Measurements from ENCODE around the gene MLLT10. TPM values are rescaled to one million over a fixed set of nuclear protein-coding genes. Genes with fewer than 3 reads are reported as not detected.
"Not testable (repeated sequence)": the region's sequence is repeated elsewhere in the genome, so short reads cannot be mapped to it uniquely, and the experiment has no call there.

The MLLT10 gene
- polyA plus RNA-seq, 12 donors = 26.3 to 48.2 (median 29.8) TPM; not detected in 1

DNA sequence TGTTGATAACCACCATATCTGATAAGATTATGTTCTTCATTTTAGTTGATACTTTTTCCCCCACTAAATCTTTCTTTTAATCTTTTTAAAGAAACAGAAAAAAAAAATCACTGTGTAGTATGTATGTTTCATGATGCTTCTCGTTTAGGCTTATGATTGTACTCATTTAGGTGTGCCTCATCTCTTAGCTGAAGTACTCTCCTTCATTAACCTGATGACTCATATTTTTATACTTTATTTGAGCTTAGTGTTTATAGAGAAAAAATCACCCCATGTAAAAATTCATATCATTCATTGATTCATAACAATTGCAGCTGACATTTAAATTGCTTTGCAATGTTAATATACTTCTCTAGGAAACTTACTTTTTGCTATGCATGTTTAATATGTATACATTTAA, 158.9 kb downstream of the MLLT10 start:
- DNase-seq = no peak

DNA sequence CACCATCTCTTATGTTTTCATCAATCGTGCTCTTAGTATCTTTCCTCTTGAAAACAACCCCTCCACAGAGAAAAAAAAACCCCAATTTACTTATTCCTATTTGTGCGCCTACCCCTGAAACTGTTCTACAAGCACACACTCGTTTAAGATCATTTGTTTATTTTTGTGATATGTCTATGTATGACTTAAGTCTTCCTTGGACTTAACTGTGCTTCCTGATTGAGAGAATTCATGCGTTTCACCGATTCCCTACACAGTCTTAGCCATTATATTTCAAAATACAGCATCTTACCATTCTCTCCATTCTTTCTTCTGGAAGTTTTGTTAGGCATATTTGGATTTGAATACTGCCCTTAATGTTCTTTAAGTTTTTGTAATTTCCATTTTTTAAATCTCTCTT, 159.4 kb downstream of the MLLT10 start:
- no peak for DNase-seq

DNA sequence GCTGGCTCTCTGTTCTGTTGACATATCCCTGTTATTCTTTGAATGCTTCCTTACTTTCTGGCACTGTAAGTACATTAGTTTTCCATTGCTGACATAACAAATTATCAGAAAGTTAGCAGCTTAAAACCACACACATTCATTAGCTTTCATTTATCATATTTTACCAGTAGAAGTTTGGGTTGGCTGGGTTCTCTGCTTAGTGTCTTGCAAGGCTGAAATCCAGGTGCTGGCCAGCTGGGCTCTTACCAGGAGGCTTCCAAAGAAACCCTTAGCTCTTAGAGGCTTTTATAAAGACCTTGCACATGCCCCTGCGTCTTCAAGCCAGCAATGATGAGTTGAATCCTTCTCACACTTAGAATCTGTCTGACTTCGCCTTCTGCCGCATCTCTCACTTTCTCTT, 160.6 kb downstream of the MLLT10 start:
- DNase-seq = no peak

DNA sequence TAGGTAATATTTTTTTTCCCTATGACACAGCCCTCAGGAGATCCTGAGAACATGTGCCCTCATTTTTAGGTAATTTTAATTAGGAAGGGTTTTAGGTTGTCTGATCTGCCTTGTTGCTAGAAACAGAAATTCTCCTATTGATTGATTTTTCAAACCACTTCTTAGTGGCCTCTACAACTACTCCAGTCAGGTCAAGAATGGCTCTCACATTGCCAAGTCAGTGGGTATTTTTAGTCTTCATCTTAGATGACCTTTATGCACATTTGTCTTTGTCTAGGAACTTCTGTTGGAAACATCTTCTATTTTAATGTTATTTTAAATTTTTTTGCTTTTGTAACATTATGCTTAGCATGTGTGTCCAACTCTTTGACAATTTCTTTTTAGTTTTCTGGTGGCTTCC, 162.3 kb downstream of the MLLT10 start:
- no peak for DNase-seq

DNA sequence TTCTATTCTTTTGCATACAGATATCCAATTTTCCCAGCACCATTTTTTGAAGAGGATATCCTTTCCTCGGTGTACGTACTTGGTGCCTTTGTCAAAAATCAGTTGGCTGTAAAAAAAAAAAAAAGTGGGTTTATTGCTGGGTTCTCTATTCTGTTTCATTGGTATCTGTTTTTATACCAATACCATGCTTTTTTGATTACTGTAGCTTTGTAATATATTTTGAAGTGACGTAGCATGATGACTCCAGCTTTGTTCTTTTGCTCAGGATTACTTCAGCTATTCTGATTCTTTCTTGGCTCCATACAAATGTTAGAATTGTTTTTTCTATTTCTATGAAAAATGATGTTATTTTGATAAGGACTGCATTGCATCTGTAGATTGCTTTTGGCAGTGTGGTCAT, 165.5 kb downstream of the MLLT10 start:
- no peak for DNase-seq

DNA sequence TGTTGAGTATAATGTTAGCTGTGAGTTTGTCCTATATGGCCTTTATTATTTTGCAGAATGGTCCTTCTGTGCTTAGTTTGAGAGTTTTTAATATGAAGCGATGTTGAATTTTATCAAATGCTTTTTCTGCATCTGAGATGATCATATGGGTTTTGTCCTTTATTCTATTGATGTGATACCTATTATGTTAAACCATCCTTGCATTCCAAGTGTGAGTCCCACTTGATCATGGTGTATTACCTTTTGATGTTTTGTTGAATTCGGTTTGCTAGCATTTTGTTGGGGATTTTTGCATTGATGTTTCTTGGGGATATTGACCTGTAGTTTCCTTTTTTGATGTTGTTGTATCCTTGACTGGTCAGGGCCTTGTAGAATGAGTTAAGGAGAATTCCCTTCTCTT, 166.4 kb downstream of the MLLT10 start:
- DNase-seq = no peak

DNA sequence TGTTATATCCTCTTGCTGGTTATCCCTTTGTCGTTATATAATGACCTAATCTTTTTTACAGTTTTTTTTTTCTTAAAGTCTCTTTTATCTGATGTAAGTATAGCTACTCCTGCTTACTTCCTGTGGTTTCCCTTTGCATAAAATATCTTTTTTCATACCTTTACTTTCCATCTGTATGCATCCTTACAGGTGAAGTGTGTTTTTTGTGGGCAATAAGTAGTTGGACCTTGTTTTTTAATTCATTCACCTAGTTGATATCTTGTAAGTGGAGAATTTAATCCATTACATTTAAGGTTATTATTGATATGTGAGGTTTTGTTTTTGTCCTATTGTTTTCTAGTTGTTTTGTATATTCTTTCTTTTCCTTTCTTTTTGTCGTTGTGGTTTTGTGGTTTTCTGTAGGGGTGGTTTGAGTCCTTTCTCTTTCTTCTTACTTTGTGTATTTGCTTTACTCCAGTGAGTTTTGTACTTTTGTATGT, 168.6 kb downstream of the MLLT10 start:
- DNase-seq = no peak

DNA sequence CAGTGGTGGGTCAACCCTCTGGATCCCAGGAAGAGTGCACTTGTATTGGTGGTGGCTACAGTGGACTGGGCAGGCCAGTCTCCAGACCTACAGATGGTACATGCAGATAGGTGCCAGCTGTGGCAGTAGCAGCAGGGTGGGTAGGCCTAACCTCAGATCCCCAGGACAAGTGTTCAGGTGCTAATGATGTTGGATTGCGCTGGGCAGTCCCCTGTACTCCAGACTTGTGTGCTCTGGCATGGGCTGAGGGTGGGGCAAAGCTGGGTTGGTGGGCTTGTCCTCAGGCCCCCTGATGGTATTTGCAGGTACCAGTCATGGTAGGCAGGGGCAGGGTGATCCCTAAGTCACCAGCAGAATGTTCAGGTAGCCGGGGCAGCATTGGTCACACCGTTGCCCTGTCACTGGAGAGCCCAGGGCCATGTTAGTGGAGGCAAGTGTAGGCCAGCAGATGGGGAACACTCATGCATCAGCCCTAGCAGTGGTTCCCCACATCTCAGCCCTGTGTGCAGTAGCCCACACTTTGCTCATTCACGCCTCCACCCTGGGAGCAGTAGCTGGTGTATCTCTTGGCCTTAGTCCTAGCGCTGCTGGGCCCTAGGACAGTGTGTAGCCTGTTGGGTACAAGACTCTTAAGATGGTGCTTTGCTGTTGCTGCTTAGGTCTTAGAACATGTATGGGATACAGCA, 171.3 kb downstream of the MLLT10 start:
- DNase-seq = no peak

DNA sequence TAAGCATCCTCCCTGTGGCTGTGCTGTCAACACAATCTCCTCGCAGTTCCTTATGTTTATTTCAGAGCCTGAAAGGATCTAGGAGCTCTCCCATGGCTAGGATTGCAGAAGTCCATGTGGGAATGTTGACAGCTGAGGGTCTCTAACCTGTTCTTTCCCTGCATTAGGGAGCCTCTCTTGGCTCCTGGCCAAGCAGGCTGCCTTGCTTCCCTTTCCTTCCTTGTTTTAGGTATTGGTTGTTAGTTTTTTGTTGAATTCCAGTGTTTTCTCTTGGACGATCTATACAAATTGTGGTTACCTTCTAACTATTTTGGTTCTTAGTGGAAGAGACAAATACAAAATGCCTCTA, 171.8 kb downstream of the MLLT10 start:
- no peak for DNase-seq

DNA sequence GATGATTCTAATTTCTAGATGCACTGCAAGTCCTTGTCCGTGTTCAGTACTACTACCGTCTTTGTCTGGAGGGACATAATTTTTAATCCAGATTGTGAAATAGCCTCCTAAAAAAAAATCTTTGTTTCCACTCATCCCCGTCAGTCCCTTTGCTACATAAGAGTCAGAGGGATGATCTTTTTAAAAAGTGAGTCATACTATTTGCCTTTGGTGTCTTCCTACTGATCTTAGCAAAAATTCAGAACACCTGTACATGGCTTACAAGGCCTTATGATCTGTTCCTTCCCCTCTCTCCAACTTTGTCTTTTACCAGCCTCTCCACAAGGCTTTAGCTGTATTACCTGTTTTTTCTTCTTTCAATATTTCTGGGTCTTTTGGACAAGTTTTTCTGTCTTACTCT, 173.5 kb downstream of the MLLT10 start:
- DNase-seq = no peak

DNA sequence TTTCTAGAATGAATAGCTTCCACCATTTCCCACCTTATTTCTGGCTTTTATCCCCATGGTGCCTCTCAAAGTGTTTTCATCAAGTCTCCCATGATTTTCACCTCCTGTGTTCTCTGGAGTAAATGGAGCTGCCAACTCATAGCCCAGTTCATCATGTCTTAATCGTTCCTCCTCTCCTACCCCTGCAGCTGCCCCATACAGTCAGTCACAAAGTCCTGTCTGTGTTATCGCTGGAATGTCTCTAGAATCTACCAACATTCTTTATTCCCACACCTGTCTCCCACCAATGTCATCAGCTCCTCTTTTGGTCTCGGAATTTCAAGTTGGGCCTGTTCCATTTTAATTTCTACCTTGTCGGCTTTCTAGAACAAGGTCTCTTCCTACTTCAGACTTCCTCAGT, 178.9 kb downstream of the MLLT10 start:
- DNase-seq = no peak

DNA sequence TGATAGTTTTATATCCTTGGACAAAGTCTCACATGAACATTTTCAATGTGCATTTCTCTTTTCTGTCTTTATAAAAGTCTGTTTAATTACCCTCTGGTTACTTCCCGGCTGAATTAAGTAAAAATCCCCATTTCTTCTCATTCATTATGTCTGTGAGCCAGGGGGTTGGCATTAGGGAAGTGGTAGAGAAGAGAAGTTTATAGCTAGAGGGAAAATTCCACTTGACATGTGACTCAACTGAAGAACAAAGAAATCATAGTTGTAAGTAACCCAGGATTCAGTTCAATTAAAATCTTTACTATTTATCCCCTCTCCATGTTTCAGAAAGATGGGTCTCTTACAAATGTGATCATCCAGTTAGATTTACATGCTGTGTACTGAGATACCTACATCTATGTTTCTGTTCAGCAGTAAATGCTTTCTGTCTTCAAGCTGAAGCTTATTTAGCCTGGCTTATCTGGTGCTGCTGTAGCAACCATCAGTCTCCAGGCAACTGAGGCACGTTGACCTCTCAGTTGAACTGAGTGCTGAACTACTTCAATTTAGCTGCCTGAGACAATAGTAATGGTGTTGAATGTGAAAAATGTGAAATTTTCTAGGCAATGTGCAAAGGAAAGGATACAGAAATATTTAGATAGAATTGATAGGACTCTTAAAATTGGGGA, 181.6 kb downstream of the MLLT10 start:
- no peak for DNase-seq

DNA sequence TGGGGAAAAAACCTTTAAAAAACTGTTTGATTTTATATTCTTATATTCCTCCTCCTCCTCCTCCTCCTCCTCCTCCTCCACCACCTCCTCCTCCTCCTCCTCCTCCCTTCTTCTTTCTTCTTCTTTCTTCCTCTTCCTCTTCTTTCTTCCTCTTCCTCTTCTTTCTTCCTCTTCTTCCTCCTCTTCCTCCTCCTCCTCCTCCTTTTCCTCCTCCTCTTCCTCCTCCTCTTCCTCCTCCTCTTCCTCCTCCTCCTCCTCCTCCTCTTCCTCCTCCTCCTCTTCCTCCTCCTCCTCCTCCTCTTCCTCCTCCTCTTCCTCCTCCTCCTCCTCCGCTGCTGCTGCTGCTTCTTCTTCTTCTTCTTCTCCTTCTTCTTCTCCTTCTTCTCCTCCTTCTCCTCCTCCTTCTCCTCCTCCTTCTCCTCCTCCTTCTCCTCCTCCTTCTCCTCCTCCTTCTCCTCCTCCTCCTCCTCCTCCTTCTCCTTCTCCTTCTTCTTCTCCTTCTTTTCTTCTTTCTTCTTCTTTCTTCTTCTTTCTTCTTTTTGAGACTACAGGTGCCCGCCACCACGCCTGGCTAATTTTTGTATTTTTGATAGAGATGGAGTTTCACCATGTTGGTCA, 183.5 kb downstream of the MLLT10 start:
- DNase-seq = not testable (repeated sequence)

DNA sequence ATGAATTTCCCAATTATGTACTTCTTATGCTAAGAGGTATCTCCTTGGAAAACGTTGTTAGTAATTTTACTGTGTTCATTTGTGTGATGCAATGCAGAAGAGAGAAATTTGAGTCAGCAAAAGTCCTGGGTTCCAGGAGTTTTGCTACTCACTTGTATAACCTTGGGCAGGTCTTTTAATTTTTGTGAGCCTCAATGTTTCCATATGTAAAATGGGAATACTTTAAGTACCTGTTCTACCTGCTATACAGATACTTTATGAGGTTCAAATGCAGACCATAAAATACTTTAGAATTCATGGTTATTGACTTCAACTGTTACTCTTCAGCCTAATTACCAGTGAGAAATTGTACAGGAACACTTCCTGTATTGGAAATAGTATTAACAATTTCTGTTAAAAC, 185.5 kb downstream of the MLLT10 start:
- no peak for DNase-seq

DNA sequence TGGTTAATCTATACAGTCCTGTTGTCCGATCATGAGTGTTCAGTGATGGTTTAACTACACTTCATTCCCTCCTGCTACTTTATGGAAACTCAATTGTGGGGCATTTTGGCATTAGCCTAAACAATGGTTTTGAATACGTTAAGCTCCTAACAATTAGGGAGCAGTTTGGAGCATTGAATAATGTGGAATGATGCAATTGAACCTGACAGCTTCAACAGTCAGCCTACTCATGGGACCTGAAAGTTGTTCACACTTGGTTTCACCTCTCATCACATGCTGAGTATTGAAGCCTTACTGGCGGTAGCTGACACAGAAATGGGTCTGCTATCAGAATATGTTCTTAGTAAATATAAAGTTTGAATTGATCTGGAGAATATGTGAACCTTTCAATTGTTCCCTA, 186.1 kb downstream of the MLLT10 start:
- DNase-seq = no peak

DNA sequence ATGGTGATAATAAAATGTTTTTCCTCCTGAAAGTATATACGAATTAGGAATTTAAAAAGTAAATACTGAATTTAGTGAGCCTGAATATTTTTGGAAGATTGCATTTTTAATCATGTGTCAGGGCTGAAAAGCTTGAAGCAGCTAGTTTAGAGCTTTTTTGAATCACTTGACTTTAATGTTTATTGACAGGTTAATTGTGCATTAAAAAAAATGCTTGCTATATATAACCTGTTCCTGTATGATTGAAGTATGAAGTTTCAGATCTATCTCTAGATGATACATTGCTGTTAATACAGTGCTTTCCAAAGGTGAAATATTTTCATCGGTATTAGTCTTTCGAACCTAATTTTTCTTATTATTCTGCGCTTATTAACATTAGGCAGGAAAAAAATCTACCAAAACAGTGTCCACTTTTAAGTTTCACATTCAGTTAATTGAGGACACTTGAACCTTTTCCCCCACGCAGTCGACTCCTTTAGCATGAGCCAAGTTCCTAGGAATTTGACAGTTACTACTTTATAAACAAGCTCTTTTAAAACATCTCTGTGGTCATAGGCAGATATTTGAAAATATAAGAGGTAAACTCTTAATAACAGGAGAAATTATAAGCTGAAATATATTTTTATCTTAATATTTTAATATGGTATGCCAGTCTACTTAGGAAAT, 187.1 kb downstream of the MLLT10 start:
- DNase-seq = no peak

DNA sequence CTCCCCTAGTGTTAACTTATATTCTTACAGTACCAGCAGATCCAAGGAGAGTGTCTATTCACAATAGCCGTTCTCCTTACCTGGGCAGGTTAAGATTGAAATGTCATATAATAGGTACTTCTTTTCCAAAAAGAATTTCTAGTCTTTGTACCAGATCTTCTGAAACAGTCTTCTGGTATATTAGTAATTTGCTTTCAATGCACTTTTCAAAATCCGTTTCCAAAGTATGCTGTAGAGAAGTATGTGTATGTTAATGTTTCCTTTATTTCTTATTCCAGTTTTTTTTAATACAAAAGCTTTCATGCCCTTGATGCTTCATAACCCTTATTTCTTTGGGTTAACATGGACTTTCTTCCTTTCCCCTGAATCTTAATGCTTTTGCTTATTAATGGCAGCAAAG, 188.2 kb downstream of the MLLT10 start:
- DNase-seq = no peak

DNA sequence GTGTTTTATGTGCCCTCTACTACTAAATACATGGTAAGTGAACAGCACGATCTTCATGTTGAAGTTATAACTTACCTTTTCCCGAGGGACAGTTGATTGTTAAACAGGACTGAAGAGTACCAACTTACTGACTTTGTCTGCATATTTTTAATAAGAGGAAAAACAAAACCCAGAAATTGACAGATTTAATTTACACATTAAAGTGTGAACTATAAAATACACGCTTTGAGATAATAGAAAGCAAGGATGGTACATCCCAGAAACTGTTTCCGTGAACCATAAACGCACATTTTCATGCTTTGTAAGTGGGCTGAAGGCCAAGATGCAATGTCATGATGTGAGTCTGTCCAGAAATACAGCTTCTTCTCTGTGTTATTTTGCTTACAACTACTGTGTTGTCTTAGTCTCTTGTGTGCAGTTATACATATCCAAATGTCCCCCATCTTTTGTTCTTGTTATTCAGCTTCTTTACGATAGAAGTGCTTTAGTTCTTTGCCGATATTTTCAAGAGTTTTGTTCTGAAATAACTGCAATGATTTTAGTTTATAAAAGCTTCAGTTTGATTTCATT, 190.1 kb downstream of the MLLT10 start:
- DNase-seq = peak; percentile 57

DNA sequence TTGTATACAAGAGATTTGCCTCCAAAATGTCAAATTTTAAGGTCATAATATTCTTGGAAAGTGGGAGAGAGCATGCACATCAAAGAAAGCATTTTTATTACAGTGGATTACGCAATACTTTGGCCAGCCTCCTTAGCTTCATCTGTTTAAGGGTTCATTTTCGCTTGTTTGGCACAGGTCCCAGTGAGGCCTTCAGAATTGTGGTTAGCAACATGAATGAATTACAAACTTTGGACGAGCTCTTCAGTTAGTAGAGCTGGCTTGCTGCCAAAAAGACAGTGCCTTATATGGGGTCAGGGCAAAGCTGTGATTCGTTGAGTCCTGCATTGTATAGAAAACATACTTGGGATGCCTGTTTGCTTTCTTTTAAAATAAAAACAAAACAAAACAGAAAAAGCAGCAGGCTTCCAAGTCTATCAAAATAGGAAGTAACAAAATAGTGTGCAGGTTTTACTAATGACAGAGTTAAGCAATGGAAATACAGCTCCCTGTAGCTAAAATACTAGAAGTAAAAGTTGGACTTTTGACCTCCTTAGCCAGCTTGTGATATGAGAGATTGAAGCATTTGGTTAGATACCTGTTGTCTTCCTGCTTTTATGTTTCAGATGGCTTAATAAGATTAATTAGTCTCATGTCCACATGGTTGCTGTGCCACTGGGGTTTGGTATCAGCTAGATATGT, 190.8 kb downstream of the MLLT10 start:
- DNase-seq = peak; percentile 97

DNA sequence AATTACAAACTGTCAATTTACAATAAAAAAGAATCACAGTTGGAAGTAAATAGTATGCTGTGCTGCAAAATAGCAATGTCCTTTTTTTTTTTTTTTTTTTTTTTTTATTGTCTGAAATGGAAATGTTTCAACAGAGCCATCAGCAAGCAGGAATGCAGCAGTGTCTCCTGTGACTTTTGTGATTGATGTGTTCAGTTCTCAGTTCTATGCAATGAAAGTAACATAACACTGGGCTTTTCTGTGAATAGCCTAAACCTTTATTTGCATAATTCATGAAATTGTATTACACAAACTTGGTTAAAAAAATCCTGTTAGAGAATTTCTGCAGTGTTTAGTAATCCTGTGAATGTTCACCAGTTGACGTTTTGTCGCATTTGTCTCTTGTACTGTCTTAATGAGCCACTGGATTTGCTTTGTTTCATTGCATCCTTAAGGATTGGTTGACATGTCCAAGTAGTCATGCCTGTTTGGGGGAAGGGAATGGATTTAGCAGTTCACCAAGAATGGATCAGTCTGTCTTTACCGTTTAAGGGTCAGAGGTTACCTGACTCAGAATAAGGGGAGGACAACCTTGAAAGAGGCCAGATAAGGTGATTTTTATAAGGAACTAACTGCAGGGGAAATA, 192.7 kb downstream of the MLLT10 start:
- peak; percentile 29 for DNase-seq

DNA sequence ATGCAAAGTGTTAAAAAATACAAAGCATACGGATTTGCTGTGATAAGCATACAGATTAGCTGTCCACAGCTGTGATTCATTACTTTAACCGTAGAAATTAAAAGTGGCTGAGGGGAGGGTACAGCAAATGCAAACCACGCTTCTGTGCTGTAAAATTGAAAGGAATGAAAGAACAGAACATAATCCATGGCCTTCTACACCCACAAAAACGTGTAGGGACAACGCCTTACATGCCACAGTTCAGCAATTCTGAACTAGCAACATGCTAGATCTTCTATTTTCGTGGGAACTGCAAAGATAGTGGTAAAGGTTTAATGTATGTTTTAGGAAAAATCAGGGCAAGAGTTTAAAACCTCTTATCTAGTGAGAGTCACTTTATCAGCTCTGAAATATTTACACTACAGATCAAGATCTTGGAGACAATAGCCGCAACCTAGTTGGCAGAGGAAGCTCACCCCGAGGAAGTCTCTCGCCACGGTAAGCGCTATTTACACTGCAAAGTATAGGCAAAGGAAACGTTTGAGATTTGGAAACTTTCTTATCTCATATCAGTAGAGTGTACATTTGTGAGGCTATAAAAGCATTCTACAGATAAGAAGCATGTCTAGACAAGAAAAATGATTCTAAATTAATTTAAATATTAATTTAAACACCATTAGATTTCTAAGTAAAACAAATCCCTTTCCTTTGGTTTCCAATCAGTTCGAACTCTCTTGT, 193.6 kb downstream of the MLLT10 start:
- DNase-seq = no peak

Data from muscle of arm (tissue), 12 donors.